Breast epithelium (tissue), 4 donors: ENCODE data around the gene PRDM16. TPM values are rescaled to one million over a fixed set of nuclear protein-coding genes. Genes with fewer than 3 reads are reported as not detected.

Source experiments
- DNase-seq, 2 donors: peaks; one replicate each; pipeline ENCODE4 v3.0.0-alpha.2; 2019; ENCODE audit warnings: low spot score in 2 of 2
- H3K27ac ChIP-seq, 2 donors: fragments of 200-600 bp; sonication (generic) in 1 of 2; one replicate each; pipeline ENCODE4 v1.5.1; 2016 to 2019; ENCODE audit warnings: mild to moderate bottlenecking in 1 of 2
- H3K27me3 ChIP-seq, 2 donors: fragments of 200-600 bp; sonication (generic) in 1 of 2; one replicate each; pipeline versions ENCODE4 v1.5.1 to v1.6.0; 2017 to 2019; ENCODE audit warnings: control low read depth in 1 of 2, mild to moderate bottlenecking in 1 of 2
- H3K36me3 ChIP-seq: fragments of 200-600 bp; one replicate; pipeline ENCODE4 v1.5.1; 2019
- H3K4me1 ChIP-seq, 2 donors: fragments of 200-600 bp; sonication (generic); one replicate each; pipeline ENCODE4 v1.5.1; 2016 to 2019; ENCODE audit warnings: control low read depth in 1 of 2
- H3K4me3 ChIP-seq, 3 donors: fragments of 200-600 bp; sonication (generic); 1 replicate in 2 of 3; 2 replicates in 1 of 3; pipeline ENCODE4 v1.5.1; 2016 to 2019; ENCODE audit warnings: mild to moderate bottlenecking in 3 of 3, moderate library complexity in 2 of 3
- H3K9me3 ChIP-seq, 2 donors: fragments of 200-600 bp; sonication (generic) in 1 of 2; one replicate each; pipeline ENCODE4 v1.5.1; 2016 to 2019; ENCODE audit warnings: control low read depth in 1 of 2
- CTCF ChIP-seq, 3 donors: fragments of 450-650 bp; IDR thresholded peaks; one replicate each; pipeline ENCODE4 v1.5.1; 2016 to 2017; ENCODE audit warnings: antibody characterized with exemption in 3 of 3, mild to moderate bottlenecking in 3 of 3, moderate library complexity in 3 of 3
- POLR2A ChIP-seq: fragments of 450-650 bp; IDR thresholded peaks from one replicate; pipeline ENCODE4 v1.6.1; 2016; ENCODE audit warnings: antibody characterized with exemption, mild to moderate bottlenecking, moderate library complexity
- POLR2AphosphoS5 ChIP-seq, 3 donors: sonication (generic); formaldehyde crosslinking; IDR thresholded peaks; one replicate each; pipeline ENCODE4 v1.6.1; 2017; ENCODE audit warnings: antibody characterized with exemption in 3 of 3
- intact Hi-C: fragments of 100-400 bp; cut with DNase I; formaldehyde crosslinking; loops from one replicate; pipeline ENCODE4 v1.15.1; 2023; ENCODE audit warnings: low total_unique reads
- total RNA-seq, 3 donors: library from RNA; depleted of rRNA; stranded (reverse); fragments of >200 nt; gene quantifications; one replicate each; pipeline ENCODE4 v1.1.0, GENCODE V29; 2016

The PRDM16 gene
- total RNA-seq, 3 donors from 2014 or later: 0.48 to 3.8 (median 3.6) TPM

DNA sequence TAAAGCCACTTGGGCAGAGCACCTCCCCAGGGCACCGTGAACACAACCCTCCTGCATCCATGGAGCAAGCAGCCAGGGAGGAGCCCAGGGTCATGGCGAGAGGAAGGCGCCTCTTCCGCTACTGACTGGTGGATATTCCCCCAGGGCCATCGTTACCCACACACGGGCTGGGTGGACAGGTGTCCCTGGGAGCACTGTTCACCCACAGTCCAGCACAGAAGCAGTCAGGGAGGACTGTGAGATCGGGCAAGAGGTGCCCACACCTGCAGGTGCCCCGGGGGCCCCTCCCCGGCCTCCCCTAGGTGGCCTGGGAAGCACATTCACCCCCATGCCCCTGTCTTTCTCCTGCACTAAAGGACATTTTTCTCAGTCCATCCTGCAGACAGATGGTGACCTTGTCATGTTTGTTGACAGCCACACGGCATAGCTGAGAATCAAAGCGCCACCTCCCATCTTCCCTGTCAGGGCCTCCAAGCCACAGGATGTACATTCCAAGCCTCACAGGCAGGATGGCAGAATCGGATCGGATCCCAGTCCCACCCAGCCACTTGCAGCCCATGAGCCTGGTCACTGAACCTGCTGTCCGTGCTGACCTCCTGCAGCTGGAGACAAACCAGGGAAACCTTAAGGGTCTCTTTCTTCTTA is 160.2 kb downstream of the PRDM16 start:
- Histone ChIP-seq H3K4me3 (no peak overlapping the region), H3K27me3 (peaks cover 0 to 32% of the 10 kb centered on the region in 2 donors), H3K4me1 (no peaks in the 10 kb centered on the region), H3K27ac (no peak overlapping the region), H3K36me3 (no peaks in the 10 kb centered on the region), H3K9me3 (no peaks in the 10 kb centered on the region)
- no peak for TF ChIP-seq POLR2AphosphoS5 (IDR thresholded peaks at IDR 0.05)
- no peak for TF ChIP-seq CTCF (IDR thresholded peaks at IDR 0.05)
- no peak for TF ChIP-seq POLR2A
- no peak for DNase-seq
- intact Hi-C loops: no loop called here

DNA sequence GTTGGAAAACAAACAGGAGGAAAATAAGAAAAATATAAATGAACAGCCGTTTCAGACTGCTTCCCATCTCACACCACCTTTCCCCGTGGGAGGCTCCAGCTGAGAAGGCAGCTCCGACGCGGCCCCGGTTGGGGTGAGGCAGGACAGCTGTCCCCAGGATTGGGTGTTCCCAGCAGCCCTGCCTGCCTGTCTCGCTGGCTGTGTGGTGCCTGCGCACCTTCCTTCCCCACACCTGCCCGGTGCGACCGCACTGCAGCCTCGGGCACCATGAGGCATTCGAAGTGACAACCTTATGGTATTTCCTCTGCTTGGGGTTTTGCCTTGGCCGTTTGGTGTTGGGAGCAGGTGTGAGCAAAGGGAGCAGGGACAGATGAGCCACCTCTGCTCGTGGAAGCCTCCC is 161.6 kb downstream of the PRDM16 start:
- intact Hi-C loops: no loop called here
- H3K36me3 ChIP-seq: no peaks in the 10 kb centered on the region
- H3K4me1 ChIP-seq: no peaks in the 10 kb centered on the region
- no peak overlapping the region for H3K27ac ChIP-seq
- H3K4me3 ChIP-seq: no peak overlapping the region
- H3K9me3 ChIP-seq: no peaks in the 10 kb centered on the region
- peaks cover 0 to 25% of the 10 kb centered on the region in 2 donors for H3K27me3 ChIP-seq
- TF ChIP-seq POLR2A (no peak), CTCF (IDR thresholded peaks at IDR 0.05) (no peak), POLR2AphosphoS5 (IDR thresholded peaks at IDR 0.05) (no peak)
- no peak for DNase-seq

GRCh38 chr1:3231245-3231644 is 162.2 kb downstream of the PRDM16 start:
- no peak for DNase-seq
- Histone ChIP-seq H3K27ac (no peak overlapping the region), H3K36me3 (no peaks in the 10 kb centered on the region), H3K27me3 (peaks cover 0 to 32% of the 10 kb centered on the region in 2 donors), H3K9me3 (no peaks in the 10 kb centered on the region), H3K4me1 (no peaks in the 10 kb centered on the region), H3K4me3 (no peak overlapping the region)
- intact Hi-C loops: no loop called here
- no peak for TF ChIP-seq POLR2A
- no peak for TF ChIP-seq CTCF (IDR thresholded peaks at IDR 0.05)
- no peak for TF ChIP-seq POLR2AphosphoS5 (IDR thresholded peaks at IDR 0.05)

DNA sequence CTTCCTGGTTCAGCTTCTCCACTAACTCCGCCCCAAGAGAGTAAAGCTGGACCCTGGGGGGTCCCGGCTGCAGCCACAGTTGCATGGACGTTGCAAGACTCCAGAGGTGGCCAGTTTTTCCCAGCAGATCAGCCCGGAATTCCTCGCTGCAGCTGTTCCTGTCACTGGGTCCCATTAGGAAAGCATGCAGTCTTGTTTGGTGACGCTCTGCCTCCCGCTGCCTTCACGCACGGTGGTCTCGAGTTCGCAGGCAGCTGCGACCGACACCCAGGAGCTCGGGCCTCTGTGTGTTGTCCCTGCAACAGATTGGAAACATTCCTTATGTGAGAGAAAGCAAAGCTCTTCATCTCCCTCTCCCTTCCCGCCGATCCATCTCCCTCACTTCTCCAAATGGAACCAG is 162.8 kb downstream of the PRDM16 start:
- Histone ChIP-seq H3K9me3 (no peaks in the 10 kb centered on the region), H3K4me1 (no peaks in the 10 kb centered on the region), H3K36me3 (no peaks in the 10 kb centered on the region), H3K27me3 (peaks cover 0 to 33% of the 10 kb centered on the region in 2 donors), H3K27ac (no peak overlapping the region), H3K4me3 (no peak overlapping the region)
- DNase-seq: no peak
- intact Hi-C loops: no loop called here
- TF ChIP-seq CTCF (IDR thresholded peaks at IDR 0.05): no peak
- TF ChIP-seq POLR2AphosphoS5 (IDR thresholded peaks at IDR 0.05): no peak
- no peak for TF ChIP-seq POLR2A

DNA sequence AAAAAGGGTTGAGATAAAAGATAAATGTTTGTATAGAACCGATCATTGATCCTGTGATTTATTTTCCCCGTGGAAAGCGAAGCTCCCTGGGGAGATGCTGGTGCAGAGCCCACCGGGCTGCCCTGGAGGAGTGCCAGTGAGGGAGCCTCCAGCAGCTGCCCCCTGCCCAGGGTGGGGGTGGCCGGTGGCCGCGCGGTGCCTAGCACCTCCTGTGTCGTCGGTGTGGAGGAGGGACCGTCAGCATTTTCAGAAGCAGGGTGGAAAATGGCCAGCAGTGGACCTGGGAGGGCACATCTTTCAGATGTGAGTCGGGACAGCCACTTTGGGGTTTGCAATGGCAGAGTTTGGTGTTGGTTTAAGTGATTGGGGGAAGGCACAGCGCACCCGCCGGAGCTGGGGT is 164.0 kb downstream of the PRDM16 start:
- intact Hi-C loops: no loop called here
- Histone ChIP-seq H3K4me1 (no peaks in the 10 kb centered on the region), H3K36me3 (no peaks in the 10 kb centered on the region), H3K27me3 (peaks cover 0 to 39% of the 10 kb centered on the region in 2 donors), H3K27ac (no peak overlapping the region), H3K9me3 (no peaks in the 10 kb centered on the region), H3K4me3 (no peak overlapping the region)
- DNase-seq: no peak
- TF ChIP-seq CTCF (IDR thresholded peaks at IDR 0.05) (no peak), POLR2A (no peak), POLR2AphosphoS5 (IDR thresholded peaks at IDR 0.05) (no peak)
